Natural killer cell (primary cell): ENCODE data around the gene TMEM266. TPM values are rescaled to one million over a fixed set of nuclear protein-coding genes. Genes with fewer than 3 reads are reported as not detected.

Experiments used
- ATAC-seq, 3 donors: fragments of 150-1000 bp in 2 of 3; fragments of 200-7000 bp in 1 of 3; cut with Tn5 transposase; 1 replicate in 1 of 3; 2 replicates in 2 of 3; pipeline ENCODE4 v1.10.0; 2021; ENCODE audit warnings: mild to moderate bottlenecking in 2 of 3, moderate library complexity in 2 of 3
- DNase-seq, 2 donors: peaks; one replicate each; pipeline versions ENCODE4 v3.0.0 to v3.0.0-alpha.2; 2013 to 2021; ENCODE audit warnings: mixed read lengths in 1 of 2
- H3K27ac ChIP-seq: one replicate; pipeline ENCODE4 v1.5.1; 2013; ENCODE audit warnings: mild to moderate bottlenecking, low read length
- H3K27me3 ChIP-seq: one replicate; pipeline ENCODE4 v1.6.1; 2013; ENCODE audit warnings: low read length; ENCODE audit not compliant: control insufficient read depth, insufficient read depth
- H3K36me3 ChIP-seq: one replicate; pipeline ENCODE4 v1.6.1; 2013; ENCODE audit warnings: low read length; ENCODE audit not compliant: control insufficient read depth, insufficient read depth
- H3K4me1 ChIP-seq: one replicate; pipeline ENCODE4 v1.6.1; 2013; ENCODE audit warnings: low read length; ENCODE audit not compliant: control insufficient read depth, insufficient read depth
- H3K4me3 ChIP-seq: one replicate; pipeline ENCODE4 v1.5.1; 2013; ENCODE audit warnings: low read length
- H3K9me3 ChIP-seq: one replicate; pipeline ENCODE4 v1.6.1; 2013; ENCODE audit warnings: low read length; ENCODE audit not compliant: control insufficient read depth, insufficient read depth
- H3K27ac Mint-ChIP-seq, 2 donors: one replicate each; pipeline ENCODE4 v1.8.0; 2022; ENCODE audit warnings: mild to moderate bottlenecking in 2 of 2, mixed read lengths in 2 of 2, moderate library complexity in 1 of 2
- H3K27me3 Mint-ChIP-seq, 2 donors: one replicate each; pipeline ENCODE4 v1.8.0; 2022; ENCODE audit warnings: low read depth in 2 of 2, mixed read lengths in 2 of 2
- H3K36me3 Mint-ChIP-seq: one replicate; pipeline ENCODE4 v1.8.0; 2022; ENCODE audit warnings: mixed read lengths
- H3K4me1 Mint-ChIP-seq, 2 donors: one replicate each; pipeline ENCODE4 v1.8.0; 2022; ENCODE audit warnings: mixed read lengths in 2 of 2
- H3K4me3 Mint-ChIP-seq: one replicate; pipeline ENCODE4 v1.8.0; 2022; ENCODE audit warnings: mild to moderate bottlenecking, moderate library complexity, mixed read lengths
- H3K9me3 Mint-ChIP-seq, 2 donors: one replicate each; pipeline ENCODE4 v1.8.0; 2022; ENCODE audit warnings: mixed read lengths in 2 of 2
- CTCF ChIP-seq: fragments of 200-600 bp; IDR thresholded peaks from one replicate; pipeline ENCODE4 v1.8.0; 2022; ENCODE audit warnings: antibody characterized with exemption
- WGBS: methylation state at CpG from one replicate; pipeline ENCODE4 v1.1.7; 2013; ENCODE audit warnings: missing lambda C conversion rate; ENCODE audit not compliant: insufficient coverage; 5-methylcytosine and 5-hydroxymethylcytosine counted together
- intact Hi-C: fragments of 100-400 bp; cut with micrococcal nuclease; formaldehyde crosslinking; loops from one replicate; pipeline ENCODE4 v1.14.2; 2022
- total RNA-seq, 4 donors: library from RNA; stranded (reverse); fragments of 120-200 nt in 1 of 4; gene quantifications; one replicate each; pipeline versions ENCODE4 v1.2.3 to v1.2.4, GENCODE V29; 2013 to 2022

TMEM266 gene
- total RNA-seq, 3 donors from 2014 or later (not counting 1 experiment from before 2014, with no cell fraction given), result not detected

- no peak for ATAC-seq
- H3K4me1 ChIP-seq, result peaks cover 10% of the 10 kb centered on the region
- Mint-ChIP-seq H3K27ac (peak overlapping the region in 1 of 2 donors; percentile 33), H3K4me3 (no peak overlapping the region), H3K27me3 (peaks cover 4 to 5% of the 10 kb centered on the region in 2 donors), H3K4me1 (peaks cover 18 to 30% of the 10 kb centered on the region in 2 donors), H3K9me3 (no peaks in the 10 kb centered on the region), H3K36me3 (no peaks in the 10 kb centered on the region)
- WGBS, result 90% methylated on average over 7 of the region's 7 CpGs
- no peaks in the 10 kb centered on the region for H3K27me3 ChIP-seq
- no peaks in the 10 kb centered on the region for H3K36me3 ChIP-seq
- TF ChIP-seq CTCF, result no peak
- no peak for DNase-seq
- H3K9me3 ChIP-seq, result no peaks in the 10 kb centered on the region
- no peak overlapping the region for H3K4me3 ChIP-seq
- H3K27ac ChIP-seq, result no peak overlapping the region
- intact Hi-C loops, result no loop called here
Observed at GRCh38 chr15:76195506-76196268, 135.9 kb downstream of the TMEM266 start.

- no peaks in the 10 kb centered on the region for H3K36me3 ChIP-seq
- H3K27me3 ChIP-seq, result no peaks in the 10 kb centered on the region
- Mint-ChIP-seq H3K36me3 (no peaks in the 10 kb centered on the region), H3K9me3 (no peaks in the 10 kb centered on the region), H3K4me3 (no peak overlapping the region), H3K4me1 (peaks cover 10 to 23% of the 10 kb centered on the region in 2 donors), H3K27me3 (peaks cover 0 to 3% of the 10 kb centered on the region in 2 donors), H3K27ac (no peak overlapping the region)
- ATAC-seq (peak in 2 of 3 donors; percentile 29 to 49), DNase-seq (no peak)
- intact Hi-C loops, result no loop called here
- 74% methylated on average over 18 of the region's 18 CpGs for WGBS
- H3K4me1 ChIP-seq, result peaks cover 1% of the 10 kb centered on the region
- no peak overlapping the region for H3K27ac ChIP-seq
- no peaks in the 10 kb centered on the region for H3K9me3 ChIP-seq
- no peak for TF ChIP-seq CTCF
- H3K4me3 ChIP-seq, result no peak overlapping the region
Observed at GRCh38 chr15:76196269-76197231, 136.8 kb downstream of the TMEM266 start.

GRCh38 chr15:76197703-76198455 is 138.1 kb downstream of the TMEM266 start:
- no peaks in the 10 kb centered on the region for H3K4me1 ChIP-seq
- no peak for ATAC-seq
- peaks cover 10 to 23% of the 10 kb centered on the region in 2 donors for H3K4me1 Mint-ChIP-seq
- no peak for DNase-seq
- H3K27me3 ChIP-seq, result no peaks in the 10 kb centered on the region
- no peaks in the 10 kb centered on the region for H3K9me3 ChIP-seq
- no peaks in the 10 kb centered on the region for H3K9me3 Mint-ChIP-seq
- H3K4me3 Mint-ChIP-seq, result no peak overlapping the region
- peak overlapping the region in 1 of 2 donors; percentile 35 for H3K27ac Mint-ChIP-seq
- WGBS, result 73% methylated on average over 8 of the region's 8 CpGs
- no peak for TF ChIP-seq CTCF
- H3K36me3 ChIP-seq, result no peaks in the 10 kb centered on the region
- no peak overlapping the region for H3K4me3 ChIP-seq
- no peaks in the 10 kb centered on the region for H3K27me3 Mint-ChIP-seq
- H3K27ac ChIP-seq, result no peak overlapping the region
- intact Hi-C loops, result no loop called here
- no peaks in the 10 kb centered on the region for H3K36me3 Mint-ChIP-seq
